Stimulated activated CD4-positive, alpha-beta T cell treated with anti-CD3 and anti-CD28 coated beads, Interleukin-4, amount 100 ng/mL, for 24 hours (primary cell): ENCODE data around the gene EIF4G1.
A peak's percentile ranks its signal among the peaks of the same experiment; 100 is the strongest.

Experiments
- DNase-seq: peaks from one replicate; pipeline ENCODE4 v3.0.0-alpha.2; 2020

EIF4G1 gene

DNA sequence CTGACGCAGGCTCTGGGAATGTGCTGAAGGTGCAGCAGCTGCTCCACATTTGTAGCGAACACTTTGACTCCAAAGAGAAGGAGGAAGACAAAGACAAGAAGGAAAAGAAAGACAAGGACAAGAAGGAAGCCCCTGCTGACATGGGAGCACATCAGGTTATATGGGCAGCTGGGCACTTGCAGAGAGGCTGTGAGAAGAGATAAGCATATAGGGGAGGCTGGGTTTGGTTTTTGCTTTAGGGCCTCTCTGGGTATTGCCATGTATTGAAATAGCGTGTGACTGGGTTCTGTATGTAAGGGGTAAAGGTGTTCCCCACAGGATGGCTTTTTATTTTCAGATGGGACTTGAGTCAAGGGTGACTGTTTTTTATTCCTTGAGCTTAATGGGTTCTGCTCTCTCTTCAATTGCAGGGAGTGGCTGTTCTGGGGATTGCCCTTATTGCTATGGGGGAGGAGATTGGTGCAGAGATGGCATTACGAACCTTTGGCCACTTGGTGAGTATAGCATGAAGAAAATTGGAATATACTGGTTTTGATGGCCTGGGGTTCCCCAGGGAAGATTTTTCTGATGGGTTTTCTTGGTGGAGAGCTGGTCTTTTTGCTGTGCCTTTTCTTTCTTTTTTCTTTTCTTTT is 7.9 kb upstream of the EIF4G1 start:
- no peak for DNase-seq

DNA sequence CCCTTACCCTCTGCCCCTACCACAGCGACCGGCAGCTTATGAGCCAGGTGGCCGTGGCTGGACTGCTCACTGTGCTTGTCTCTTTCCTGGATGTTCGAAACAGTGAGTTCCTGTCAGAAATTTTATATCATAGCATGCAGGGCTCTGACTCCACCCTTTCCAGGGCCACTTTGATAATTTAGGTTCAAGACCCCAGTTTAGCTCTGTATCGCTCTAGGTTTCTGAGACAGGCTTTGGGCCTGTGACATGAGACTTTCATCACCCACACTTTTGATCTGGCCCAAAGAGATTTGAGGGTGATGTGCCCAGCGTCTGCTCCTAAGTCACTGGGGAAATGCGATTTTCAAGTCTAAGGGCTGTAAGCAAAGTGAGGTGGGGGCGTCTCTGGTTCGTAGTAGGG is 6.5 kb upstream of the EIF4G1 start:
- DNase-seq: no peak

DNA sequence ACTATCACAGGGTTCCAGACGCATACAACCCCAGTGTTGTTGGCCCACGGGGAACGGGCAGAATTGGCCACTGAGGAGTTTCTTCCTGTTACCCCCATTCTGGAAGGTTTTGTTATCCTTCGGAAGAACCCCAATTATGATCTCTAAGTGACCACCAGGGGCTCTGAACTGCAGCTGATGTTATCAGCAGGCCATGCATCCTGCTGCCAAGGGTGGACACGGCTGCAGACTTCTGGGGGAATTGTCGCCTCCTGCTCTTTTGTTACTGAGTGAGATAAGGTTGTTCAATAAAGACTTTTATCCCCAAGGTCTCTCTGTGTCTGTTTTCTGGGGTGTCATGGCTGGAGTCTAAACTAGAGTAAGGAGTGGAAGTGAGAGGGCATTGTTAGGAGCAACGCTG is 5.7 kb upstream of the EIF4G1 start:
- no peak for DNase-seq

DNA sequence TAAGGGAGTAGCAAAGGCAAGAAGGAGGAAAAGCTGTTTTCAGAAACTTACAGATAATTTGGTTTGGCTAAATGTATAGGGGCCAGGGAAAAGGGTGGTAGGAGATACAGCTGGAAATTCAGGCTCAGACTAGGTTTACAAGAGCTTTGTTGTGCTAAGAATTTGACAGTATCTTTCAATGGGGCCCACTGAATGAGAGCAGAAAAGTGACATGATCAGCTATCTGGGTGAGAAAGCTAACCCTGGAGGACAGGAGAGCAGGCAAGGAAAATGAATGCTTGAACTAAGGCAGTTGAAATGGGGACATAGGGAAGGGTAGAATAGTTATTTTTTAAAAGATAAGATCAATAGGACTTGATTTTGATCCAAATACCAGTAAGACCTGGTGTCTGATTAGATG is 2.8 kb upstream of the EIF4G1 start:
- no peak for DNase-seq

DNA sequence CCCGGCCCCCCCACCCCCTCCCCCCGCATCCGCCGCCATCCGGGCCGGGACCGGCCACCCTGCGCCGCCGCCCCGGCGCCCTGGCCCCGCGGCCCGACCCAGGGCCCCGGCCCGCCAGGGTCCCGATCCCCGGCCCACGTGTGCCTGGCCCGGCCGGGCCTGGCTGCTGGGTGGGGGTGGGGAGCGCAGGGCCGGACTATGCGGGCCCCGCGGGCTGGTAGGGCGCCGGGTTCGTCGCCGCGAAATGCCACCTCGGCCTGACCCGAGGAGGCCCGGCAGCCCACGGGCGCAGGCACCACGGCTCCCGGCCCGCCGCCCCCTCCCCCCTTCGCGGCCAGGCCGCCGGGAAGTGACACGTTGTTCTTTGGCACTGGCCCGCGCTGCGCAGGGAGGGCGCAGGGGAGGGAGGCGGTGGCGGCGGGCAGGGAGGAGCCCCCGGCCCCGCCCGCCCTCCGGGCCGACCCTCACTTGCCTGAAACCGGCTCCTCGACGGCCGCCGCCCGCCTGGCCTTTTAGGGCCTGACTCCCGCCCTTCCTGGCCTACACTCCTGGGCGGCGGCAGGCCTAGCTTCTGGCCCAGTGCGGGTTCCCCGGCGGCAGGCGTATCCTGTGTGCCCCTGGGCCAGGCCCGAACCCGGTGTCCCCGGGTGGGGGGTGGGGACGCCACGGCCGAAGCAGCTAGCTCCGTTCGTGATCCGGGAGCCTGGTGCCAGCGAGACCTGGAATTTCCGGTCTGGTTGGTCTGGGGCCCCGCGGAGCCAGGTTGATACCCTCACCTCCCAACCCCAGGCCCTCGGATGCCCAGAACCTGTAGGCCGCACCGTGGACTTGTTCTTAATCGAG is 515 bp downstream of the EIF4G1 start:
- DNase-seq: peak; percentile 62

DNA sequence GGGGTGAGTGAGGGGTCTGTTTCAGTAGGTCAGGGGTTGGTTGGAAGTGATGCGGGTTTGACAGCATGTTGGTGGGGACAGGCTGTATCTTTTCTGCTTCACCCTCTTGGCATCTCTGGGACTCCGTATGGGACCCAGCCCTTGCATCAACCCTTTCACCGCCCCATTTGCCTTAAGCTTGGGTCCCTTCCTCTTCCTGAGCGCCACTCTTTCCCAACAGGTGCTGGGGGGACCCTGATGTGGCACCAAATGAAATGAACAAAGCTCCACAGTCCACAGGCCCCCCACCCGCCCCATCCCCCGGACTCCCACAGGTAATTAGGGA is 1.1 kb downstream of the EIF4G1 start:
- no peak for DNase-seq

DNA sequence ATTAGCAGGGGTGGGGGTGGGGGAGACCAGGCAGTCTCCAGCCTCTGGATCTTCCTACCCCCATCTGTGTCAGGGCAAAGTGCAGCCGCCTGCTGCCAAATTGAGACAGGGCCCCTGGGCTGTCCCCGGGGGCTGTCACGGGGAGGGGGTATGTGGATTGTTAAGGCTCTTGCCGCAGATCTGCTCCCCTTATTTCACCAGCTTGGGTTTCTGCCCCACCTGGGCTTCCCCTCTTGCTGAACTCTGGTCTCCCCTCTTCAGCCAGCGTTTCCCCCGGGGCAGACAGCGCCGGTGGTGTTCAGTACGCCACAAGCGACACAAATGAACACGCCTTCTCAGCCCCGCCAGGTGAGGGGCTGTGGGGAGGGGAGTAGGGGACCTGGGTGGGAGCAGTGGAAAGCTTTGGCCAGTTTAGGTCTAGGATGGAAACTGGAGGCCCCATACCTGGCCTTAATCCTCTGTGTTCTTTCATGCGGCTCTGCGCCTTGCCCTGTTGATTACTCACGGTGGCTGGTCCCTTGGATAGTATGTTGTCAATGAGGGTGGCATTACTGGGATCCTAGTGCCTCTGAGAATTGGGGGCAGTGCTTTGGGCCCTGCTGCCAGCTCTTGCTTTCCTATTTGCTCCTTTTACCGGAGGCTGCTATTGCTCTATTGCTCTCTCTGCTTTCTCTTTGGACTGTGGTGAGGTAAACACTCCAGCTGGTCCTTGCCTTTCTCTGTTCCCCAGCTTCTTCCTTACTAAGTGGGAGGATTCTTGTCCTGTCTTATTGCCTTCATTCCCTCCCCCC is 1.7 kb downstream of the EIF4G1 start:
- no peak for DNase-seq

DNA sequence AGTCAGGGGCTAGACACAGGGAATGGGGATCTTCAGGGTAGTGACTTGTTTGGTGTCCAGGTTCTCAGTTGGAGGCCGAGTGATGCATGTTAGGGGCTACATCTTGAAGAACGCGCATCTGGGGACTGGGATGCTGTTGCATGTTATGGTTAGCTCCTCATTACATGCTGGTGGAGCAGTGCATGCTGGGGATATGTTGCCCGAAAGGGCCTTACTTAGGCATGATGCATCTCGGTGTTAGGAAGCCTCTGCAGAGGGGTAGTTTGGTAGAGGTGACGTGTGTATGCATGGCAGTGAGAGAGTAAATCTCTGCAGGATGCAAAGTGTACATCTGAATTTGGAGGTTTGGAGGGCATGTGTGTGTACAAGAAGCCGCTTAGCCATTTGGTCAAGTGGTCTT is 2.4 kb downstream of the EIF4G1 start:
- DNase-seq: no peak

DNA sequence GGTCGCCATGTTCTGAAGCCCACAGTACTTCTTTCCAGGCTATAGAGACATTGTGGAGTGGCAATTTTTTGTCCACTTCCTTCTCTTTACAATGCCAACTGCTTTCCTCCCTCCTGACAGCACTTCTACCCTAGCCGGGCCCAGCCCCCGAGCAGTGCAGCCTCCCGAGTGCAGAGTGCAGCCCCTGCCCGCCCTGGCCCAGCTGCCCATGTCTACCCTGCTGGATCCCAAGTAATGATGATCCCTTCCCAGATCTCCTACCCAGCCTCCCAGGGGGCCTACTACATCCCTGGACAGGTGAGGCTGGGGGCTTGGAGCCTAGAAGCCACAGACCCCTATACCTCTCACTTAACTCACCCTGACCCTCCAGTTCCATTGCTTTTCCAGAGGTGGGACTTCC is 2.8 kb downstream of the EIF4G1 start:
- DNase-seq: no peak

DNA sequence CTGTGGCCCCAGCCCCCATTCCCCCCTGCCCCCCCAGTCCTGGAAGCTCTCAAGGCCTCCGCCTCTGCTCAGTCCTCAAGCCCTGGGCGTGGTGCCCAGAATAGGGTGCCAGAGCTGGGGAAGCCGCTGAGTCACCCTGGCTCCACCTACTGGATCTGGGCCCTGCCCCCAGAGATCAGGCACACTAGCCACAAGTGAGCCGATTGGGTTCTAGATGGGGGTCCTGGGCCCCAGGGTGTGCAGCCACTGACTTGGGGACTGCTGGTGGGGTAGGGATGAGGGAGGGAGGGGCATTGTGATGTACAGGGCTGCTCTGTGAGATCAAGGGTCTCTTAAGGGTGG is 5.7 kb downstream of the EIF4G1 start:
- peak; percentile 52 for DNase-seq

DNA sequence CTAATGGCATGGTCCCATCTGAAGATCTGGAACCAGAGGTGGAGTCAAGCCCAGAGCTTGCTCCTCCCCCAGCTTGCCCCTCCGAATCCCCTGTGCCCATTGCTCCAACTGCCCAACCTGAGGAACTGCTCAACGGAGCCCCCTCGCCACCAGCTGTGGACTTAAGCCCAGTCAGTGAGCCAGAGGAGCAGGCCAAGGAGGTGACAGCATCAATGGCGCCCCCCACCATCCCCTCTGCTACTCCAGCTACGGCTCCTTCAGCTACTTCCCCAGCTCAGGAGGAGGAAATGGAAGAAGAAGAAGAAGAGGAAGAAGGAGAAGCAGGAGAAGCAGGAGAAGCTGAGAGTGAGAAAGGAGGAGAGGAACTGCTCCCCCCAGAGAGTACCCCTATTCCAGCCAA is 7.3 kb downstream of the EIF4G1 start:
- DNase-seq: no peak

DNA sequence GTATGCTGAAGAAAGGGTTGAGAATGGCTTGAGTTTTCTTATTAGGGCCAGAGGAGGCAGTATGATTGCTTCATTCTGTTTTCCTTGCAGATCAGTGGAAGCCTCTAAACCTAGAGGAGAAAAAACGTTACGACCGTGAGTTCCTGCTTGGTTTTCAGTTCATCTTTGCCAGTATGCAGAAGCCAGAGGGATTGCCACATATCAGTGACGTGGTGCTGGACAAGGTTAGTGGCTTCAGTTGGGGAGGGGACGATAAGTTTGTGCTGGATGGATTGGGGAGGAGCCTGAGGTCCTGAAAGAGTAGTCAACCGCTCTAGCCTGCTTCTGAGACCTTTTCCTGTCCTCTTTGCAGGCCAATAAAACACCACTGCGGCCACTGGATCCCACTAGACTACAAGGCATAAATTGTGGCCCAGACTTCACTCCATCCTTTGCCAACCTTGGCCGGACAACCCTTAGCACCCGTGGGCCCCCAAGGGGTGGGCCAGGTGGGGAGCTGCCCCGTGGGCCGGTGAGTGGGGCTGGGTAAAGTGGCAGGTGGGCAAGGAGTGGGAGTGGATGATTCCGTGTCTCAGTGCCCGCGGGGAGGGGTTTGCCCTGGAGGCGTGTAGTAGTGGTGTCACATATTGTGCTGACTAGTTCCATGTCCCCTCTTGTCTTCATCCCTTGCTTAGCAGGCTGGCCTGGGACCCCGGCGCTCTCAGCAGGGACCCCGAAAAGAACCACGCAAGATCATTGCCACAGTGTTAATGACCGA is 8.5 kb downstream of the EIF4G1 start:
- DNase-seq: no peak

DNA sequence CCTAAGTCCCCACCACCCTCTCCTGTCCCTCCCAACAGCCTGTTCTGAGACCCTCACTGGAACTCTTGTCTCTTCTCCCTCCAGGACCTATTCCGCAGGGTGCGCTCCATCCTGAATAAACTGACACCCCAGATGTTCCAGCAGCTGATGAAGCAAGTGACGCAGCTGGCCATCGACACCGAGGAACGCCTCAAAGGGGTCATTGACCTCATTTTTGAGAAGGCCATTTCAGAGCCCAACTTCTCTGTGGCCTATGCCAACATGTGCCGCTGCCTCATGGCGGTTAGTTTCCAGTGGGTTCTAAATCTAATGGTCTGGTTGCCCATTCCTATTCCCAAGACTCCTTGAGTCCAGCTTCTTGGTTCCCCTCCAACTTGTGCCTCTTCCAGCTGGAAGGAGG is 9.3 kb downstream of the EIF4G1 start:
- DNase-seq: no peak

DNA sequence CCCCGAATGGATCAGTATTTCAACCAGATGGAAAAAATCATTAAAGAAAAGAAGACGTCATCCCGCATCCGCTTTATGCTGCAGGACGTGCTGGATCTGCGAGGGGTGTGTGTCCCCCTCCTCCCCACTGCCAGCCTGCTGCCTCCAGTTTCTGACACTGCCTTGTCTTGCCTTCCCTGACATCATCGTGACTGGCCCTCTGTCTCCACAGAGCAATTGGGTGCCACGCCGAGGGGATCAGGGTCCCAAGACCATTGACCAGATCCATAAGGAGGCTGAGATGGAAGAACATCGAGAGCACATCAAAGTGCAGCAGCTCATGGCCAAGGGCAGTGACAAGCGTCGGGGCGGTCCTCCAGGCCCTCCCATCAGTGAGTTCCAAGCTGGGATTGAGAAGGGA is 10.9 kb downstream of the EIF4G1 start:
- no peak for DNase-seq

DNA sequence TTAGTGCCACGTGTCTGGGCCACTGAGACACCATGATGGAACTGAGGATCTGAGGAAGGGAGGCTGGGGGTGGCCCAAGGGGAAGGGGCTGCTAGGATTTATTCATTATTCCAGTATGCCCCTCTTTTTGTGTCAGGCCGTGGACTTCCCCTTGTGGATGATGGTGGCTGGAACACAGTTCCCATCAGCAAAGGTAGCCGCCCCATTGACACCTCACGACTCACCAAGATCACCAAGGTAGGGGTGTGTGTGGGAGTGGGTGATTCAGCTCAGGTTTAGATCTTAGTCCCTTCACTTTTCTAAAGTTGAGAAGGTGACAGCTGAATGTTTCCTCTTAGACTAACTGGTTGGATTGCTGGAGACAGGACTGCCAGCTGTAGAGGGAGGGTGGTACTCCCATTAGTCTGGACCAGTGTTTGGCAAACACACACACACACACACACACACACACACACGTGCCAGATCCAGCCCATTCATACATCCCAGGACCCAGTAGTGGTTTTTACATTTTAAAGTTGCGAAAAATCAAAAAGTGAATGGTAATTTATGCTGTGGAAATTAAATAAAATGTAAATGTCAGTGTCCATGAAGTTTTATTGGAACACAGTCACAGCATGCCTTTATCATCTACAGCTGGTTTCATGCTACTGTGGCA is 11.4 kb downstream of the EIF4G1 start:
- DNase-seq: peak; percentile 64

DNA sequence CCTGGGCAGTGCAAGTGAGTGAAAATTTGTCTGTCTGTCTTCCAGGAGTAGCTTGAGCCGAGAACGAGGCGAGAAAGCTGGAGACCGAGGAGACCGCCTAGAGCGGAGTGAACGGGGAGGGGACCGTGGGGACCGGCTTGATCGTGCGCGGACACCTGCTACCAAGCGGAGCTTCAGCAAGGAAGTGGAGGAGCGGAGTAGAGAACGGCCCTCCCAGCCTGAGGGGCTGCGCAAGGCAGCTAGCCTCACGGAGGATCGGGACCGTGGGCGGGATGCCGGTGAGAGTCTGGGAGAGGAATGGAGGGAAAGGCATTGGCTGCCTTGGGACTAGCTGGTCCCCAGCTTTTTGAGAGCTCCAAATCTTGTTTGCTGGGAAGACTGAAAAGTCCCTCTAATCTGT is 12.8 kb downstream of the EIF4G1 start:
- DNase-seq: no peak

DNA sequence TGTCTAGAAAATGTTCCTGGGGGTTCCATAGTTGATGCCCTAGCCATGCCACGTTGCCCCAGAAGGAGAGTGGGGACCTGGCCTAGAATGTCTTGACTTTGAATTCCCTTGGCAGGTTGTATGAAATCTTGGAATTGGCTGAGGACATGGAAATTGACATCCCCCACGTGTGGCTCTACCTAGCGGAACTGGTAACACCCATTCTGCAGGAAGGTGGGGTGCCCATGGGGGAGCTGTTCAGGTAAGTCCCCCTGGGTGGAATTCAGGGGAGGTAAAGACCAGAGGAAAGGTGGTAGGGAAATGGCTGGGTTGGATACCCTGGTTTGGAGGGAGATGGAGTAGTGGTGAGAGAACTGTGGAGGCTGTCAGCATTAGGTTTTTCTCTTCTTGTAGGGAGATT is 14.1 kb downstream of the EIF4G1 start:
- no peak for DNase-seq

DNA sequence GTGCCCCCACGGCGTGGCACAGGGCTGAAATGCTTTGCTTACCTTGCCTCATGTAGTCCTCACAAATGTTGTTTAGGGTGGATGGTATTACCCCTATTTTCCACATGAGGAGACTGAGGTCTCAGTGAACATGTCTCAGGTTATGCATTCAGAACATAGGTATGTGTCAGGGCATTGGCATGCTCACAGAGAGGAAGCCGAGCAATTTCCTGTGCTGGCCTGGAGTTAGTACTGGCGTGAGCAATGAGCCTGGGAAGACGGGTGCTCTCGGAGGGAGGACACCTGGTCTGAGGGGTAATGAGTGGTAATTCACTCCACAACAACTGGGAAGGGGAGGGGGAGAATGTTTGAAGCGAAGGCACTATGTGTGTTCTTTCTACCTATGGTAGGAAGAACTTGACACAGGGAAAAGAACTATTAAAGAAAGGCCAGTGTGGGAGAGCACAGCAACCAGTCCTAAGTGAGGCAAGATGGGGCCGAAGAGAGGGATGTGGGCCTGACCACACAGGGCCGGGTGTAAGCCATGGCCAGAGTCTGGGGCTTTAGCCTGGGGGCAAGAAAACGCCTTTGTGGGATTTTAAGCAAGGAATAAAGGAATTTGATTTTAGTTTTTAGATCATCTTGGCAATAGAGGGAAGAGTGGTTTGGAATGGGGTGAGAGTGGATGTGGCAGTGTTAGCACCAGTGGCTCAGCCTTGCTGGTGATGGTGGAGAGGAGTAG is 18.1 kb downstream of the EIF4G1 start:
- DNase-seq: no peak

DNA sequence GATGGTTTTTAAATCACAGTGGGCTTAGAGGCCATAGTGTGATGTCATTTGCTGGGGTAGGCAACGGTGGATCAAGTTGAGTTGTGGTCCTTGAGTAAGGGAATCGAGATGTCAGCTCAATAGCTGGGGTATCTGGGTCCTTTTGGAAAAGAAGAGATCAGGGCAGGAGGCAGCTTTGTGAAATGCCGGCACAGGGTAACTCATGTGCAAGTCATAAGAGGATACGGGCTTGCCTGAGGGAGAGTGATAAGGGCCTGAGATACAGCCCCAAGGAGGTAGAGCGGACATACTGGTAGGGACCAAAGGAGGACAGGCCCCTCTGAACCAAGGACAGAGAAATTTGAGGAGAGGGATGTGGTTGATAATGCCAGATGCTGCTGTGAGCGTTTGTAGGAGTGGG is 18.8 kb downstream of the EIF4G1 start:
- DNase-seq: no peak

DNA sequence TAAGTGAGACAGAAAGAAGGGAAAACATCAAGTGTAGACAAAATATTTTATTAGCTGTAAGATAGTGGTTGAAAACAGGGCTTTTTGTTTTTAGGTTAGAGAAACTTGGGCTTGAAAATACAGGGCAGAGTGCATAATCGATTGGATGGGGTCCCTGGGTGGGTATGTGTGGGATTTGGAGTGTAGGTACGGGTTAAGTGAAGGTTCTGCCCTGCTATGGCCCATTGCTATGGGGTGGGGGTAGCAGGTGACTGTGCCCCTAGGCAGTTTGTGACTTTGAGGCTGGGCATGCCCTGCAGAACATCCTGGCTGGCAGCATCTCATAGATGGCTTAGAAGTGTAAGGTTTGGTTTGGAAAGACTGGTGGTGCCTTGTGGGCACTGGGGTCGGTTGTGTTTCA is 19.3 kb downstream of the EIF4G1 start:
- DNase-seq: no peak

DNA sequence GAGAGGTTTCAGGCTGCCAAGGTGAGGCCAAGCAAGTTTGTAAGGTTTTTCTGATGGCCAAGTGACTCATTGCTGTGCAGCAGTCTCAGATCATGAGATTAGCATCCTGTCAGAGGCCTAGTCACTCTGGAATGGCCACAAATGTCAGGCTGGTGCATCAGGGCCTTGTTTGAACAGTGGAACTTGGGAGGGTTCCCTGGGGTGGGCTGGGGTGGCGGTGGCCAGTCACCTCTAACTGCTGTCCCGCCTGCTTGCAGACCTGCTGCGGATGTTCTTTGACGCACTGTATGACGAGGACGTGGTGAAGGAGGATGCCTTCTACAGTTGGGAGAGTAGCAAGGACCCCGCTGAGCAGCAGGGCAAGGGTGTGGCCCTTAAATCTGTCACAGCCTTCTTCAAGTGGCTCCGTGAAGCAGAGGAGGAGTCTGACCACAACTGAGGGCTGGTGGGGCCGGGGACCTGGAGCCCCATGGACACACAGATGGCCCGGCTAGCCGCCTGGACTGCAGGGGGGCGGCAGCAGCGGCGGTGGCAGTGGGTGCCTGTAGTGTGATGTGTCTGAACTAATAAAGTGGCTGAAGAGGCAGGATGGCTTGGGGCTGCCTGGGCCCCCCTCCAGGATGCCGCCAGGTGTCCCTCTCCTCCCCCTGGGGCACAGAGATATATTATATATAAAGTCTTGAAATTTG is 20.2 kb downstream of the EIF4G1 start:
- DNase-seq: peak; percentile 62

DNA sequence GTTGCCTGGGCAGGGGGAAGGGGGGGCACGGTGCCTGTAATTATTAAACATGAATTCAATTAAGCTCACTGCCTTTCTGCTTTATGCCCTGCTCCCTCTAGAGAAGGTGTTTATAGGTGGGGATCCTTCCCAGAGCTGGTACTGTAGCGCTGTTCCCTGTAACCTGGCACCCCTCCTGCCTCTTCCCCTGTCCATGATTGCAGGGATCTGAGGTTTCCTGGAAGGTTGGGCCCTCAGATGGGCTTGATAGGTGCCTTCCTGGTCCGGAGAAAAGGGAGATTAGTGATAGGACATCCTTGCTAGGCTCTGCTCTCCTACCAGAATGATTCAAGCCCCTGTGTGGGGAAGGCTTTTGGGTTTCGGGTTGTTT is 20.9 kb downstream of the EIF4G1 start:
- DNase-seq: no peak
